BLaER1 treated with 17β-estradiol and CSF1 and Interleukin-3, amounts not matched to agents 10 nM and 100 nM (cell line): ENCODE data around the gene C2CD2.

Source experiments
- H3K27ac ChIP-seq, 11 experiments: shearing (Covaris generic); formaldehyde crosslinking; 2 replicates each; pipeline ENCODE4 v1.8.1; 2022
- H3K27me3 ChIP-seq, 11 experiments: shearing (Covaris generic); formaldehyde crosslinking; 2 replicates each; pipeline ENCODE4 v1.8.1; 2022
- H3K36me3 ChIP-seq, 11 experiments: shearing (Covaris generic); formaldehyde crosslinking; 2 replicates each; pipeline ENCODE4 v1.8.1; 2022
- H3K4me1 ChIP-seq, 10 experiments: shearing (Covaris generic); formaldehyde crosslinking; 2 replicates each; pipeline ENCODE4 v1.8.1; 2022
- H3K4me2 ChIP-seq, 11 experiments: shearing (Covaris generic); formaldehyde crosslinking; 2 replicates each; pipeline ENCODE4 v1.8.1; 2022
- H3K4me3 ChIP-seq, 10 experiments: shearing (Covaris generic); formaldehyde crosslinking; 2 replicates each; pipeline ENCODE4 v1.8.1; 2022
- H3K9ac ChIP-seq, 11 experiments: shearing (Covaris generic); formaldehyde crosslinking; 2 replicates each; pipeline ENCODE4 v1.8.1; 2022
- H3K9me3 ChIP-seq, 11 experiments: shearing (Covaris generic); formaldehyde crosslinking; replicated peaks in 1 of 11; 2 replicates each; pipeline ENCODE4 v1.8.1; 2022
- H4K20me1 ChIP-seq, 11 experiments: shearing (Covaris generic); formaldehyde crosslinking; 2 replicates each; pipeline ENCODE4 v1.8.1; 2022
- Cebpa-rat ChIP-seq, 11 experiments: shearing (Covaris generic); IDR thresholded peaks; 2 replicates each; pipeline ENCODE4 v1.8.1; 2022

The C2CD2 gene

DNA sequence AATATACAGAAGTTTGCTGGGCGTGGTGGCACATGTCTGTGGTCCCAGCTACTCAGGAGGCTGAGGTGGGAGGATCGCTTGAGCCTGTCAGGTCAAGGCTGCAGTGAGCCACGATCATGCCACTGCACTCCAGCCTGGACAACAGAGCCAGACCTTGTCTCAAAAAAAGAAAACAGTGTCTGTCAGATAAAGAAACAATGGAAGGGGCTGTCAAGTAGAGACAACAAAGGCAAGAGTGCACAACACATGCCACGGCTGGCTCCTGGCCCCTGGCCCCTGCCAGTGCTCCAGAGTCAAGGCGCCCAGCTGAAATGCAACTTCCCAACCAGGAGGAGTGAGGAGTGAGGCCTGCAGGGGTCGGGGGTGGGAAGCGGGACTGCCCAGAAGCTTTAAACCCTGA is 107.3 kb downstream of the C2CD2 start:
- Histone ChIP-seq H3K4me2 (no peak overlapping the region; a peak in 1 of 22 replicates), H4K20me1 (peaks cover 0 to 26% (median 0%) of the 10 kb centered on the region in 11 experiments; a peak in 2 of 22 replicates), H3K9me3 (peaks cover 0 to 6% (median under 1%) of the 10 kb centered on the region in 11 experiments; a peak in 13 of 22 replicates), H3K36me3 (peaks cover 0 to 44% (median 16%) of the 10 kb centered on the region in 11 experiments; a peak in 15 of 22 replicates), H3K4me3 (no peak overlapping the region), H3K4me1 (peaks cover 6 to 64% (median 35%) of the 10 kb centered on the region in 10 experiments; a peak in 19 of 20 replicates), H3K27ac (no peak overlapping the region), H3K27me3 (no peaks in the 10 kb centered on the region), H3K9ac (no peak overlapping the region)
- TF ChIP-seq Cebpa-rat (IDR thresholded peaks at IDR 0.05): no peak

DNA sequence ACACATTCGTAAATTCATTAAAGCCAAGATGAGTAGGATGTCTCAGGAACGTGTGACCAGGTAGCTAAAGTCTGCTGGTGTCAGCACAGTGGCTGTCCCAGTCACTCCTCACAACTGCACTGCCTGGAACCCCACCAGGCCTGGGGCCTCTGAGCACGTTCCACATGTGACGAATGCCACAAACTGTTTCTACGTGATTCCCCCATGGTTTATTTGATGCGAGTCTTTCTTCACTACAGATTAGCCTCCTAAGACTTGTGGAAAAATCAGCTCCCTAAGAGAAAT is 107.8 kb downstream of the C2CD2 start:
- Histone ChIP-seq H3K27ac (peak overlapping the region in 1 of 11 experiments; percentile 36; a peak in 1 of 22 replicates), H3K4me1 (peaks cover 6 to 59% (median 30%) of the 10 kb centered on the region in 10 experiments; a peak in 19 of 20 replicates), H4K20me1 (peaks cover 0 to 21% (median 0%) of the 10 kb centered on the region in 11 experiments; a peak in 2 of 22 replicates), H3K36me3 (peaks cover 3 to 44% (median 20%) of the 10 kb centered on the region in 11 experiments; a peak in 20 of 22 replicates), H3K4me2 (peak overlapping the region in 1 of 11 experiments; percentile 34; a peak in 2 of 22 replicates), H3K9me3 (peaks cover 4 to 12% (median 6%) of the 10 kb centered on the region in 11 experiments), H3K4me3 (no peak overlapping the region), H3K9ac (peak overlapping the region in 1 of 11 experiments; percentile 37; a peak in 1 of 22 replicates), H3K27me3 (no peaks in the 10 kb centered on the region)
- TF ChIP-seq Cebpa-rat (IDR thresholded peaks at IDR 0.05): no peak

DNA sequence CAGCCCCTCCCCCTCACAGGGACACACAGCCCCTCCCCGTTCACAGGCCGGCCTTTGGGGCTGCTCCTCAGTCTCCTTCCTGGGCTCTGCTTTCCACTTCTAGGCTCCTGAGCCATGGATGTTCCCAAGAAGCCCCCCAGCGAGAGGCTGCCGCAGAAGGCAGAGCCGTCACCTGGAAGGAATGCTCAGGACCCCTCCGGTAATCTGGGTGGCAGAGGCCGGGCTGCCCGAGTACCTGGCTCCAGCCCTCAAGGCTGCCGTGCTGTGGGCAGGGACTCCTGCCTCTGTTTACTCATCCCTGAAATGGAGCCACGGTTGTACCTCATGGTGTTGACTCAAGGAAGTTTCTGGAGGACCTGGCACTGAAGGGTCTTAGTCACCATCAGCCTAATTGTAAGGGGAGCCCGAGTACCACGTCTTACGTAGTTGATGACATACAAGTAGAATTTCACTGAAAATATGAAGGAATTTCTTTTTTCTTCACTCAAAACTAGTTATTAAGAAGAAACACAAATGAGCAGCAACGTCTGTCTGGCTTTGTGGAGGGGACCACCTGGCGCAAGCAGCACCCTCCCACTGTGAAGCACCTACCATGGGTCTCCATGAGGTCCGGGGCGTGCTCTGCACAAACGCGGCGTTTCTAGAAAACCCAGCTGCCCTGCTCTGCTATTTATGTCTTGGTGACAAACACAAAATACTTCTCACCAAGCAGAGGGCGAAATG is 108.3 kb downstream of the C2CD2 start:
- H3K4me2 ChIP-seq: peak overlapping the region in 5 of 11 experiments; percentile 25 to 34 (median 26); a peak in 6 of 22 replicates
- H3K27ac ChIP-seq: peak overlapping the region in 1 of 11 experiments; percentile 36; a peak in 1 of 22 replicates
- no peak overlapping the region for H3K4me3 ChIP-seq
- H4K20me1 ChIP-seq: peaks cover 0 to 20% (median 0%) of the 10 kb centered on the region in 11 experiments; a peak in 2 of 22 replicates
- peak overlapping the region in 1 of 11 experiments; percentile 37; a peak in 1 of 22 replicates for H3K9ac ChIP-seq
- TF ChIP-seq Cebpa-rat (IDR thresholded peaks at IDR 0.05): no peak
- H3K4me1 ChIP-seq: peaks cover 6 to 54% (median 28%) of the 10 kb centered on the region in 10 experiments; a peak in 19 of 20 replicates
- H3K9me3 ChIP-seq: peaks cover 9 to 17% (median 11%) of the 10 kb centered on the region in 11 experiments
- H3K27me3 ChIP-seq: no peaks in the 10 kb centered on the region
- peaks cover 8 to 45% (median 26%) of the 10 kb centered on the region in 11 experiments; a peak in 19 of 22 replicates for H3K36me3 ChIP-seq

DNA sequence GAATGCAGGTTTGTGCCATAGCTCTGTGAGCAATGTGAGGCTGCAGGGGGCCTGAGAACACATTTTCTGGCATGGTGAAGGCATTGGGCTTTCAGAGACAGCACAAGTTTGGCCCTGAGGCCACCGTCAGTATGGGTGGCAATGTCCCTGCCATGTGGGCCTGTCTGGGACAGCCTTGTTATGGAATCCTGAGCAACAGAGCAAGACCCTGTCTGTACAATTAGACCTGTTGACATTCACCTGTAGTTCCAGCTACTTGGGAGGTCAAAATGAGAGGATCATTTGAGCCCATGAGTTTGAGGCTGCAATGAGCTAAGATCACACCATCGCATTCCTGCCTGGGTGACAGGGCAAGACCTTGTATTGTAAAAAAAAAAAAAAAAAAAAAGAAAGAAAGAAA is 110.2 kb downstream of the C2CD2 start:
- peaks cover 0 to 26% (median 0%) of the 10 kb centered on the region in 11 experiments; a peak in 2 of 22 replicates for H4K20me1 ChIP-seq
- peaks cover 7 to 60% (median 36%) of the 10 kb centered on the region in 10 experiments for H3K4me1 ChIP-seq
- H3K4me2 ChIP-seq: peak overlapping the region in 9 of 11 experiments; percentile 40 to 77 (median 61); a peak in 17 of 22 replicates
- no peaks in the 10 kb centered on the region for H3K27me3 ChIP-seq
- no peak for TF ChIP-seq Cebpa-rat (IDR thresholded peaks at IDR 0.05)
- H3K9me3 ChIP-seq: peaks cover 12 to 20% (median 15%) of the 10 kb centered on the region in 11 experiments
- H3K27ac ChIP-seq: peak overlapping the region in 5 of 11 experiments; percentile 2 to 61 (median 20); a peak in 3 of 22 replicates
- H3K36me3 ChIP-seq: peaks cover 9 to 47% (median 26%) of the 10 kb centered on the region in 11 experiments; a peak in 19 of 22 replicates
- H3K4me3 ChIP-seq: no peak overlapping the region
- 0 out of 22 replicates have a peak overlapping the region, but pooled peaks of 1 of the 11 experiments have one; percentile 21 for H3K9ac ChIP-seq

DNA sequence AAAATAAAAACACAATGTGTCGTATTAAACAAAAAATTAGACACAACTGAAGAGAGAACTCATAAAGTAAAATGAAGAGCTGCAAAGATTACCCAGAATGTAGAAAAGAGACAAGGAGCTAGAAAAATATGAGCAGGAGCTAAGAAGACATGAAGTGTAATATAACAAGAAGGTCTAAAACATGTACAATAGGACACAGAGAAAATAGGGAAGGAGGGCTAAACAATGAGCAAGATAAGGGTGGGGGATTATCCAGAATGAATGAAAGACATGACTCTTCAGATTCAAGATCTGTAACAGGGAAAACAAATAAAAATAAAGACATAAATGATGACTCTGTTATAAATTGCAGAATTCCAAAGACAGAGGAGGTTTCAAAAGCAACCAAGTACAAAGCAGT is 112.9 kb downstream of the C2CD2 start:
- H4K20me1 ChIP-seq: peaks cover 0 to 11% (median 0%) of the 10 kb centered on the region in 11 experiments; a peak in 3 of 22 replicates
- H3K9me3 ChIP-seq: peaks cover 12 to 20% (median 15%) of the 10 kb centered on the region in 11 experiments
- H3K9ac ChIP-seq: no peak overlapping the region
- no peak overlapping the region for H3K27ac ChIP-seq
- H3K4me3 ChIP-seq: no peak overlapping the region
- no peak overlapping the region for H3K4me2 ChIP-seq
- peaks cover 8 to 63% (median 49%) of the 10 kb centered on the region in 10 experiments for H3K4me1 ChIP-seq
- H3K36me3 ChIP-seq: peaks cover 17 to 47% (median 34%) of the 10 kb centered on the region in 11 experiments
- no peak for TF ChIP-seq Cebpa-rat (IDR thresholded peaks at IDR 0.05)
- H3K27me3 ChIP-seq: no peaks in the 10 kb centered on the region

DNA sequence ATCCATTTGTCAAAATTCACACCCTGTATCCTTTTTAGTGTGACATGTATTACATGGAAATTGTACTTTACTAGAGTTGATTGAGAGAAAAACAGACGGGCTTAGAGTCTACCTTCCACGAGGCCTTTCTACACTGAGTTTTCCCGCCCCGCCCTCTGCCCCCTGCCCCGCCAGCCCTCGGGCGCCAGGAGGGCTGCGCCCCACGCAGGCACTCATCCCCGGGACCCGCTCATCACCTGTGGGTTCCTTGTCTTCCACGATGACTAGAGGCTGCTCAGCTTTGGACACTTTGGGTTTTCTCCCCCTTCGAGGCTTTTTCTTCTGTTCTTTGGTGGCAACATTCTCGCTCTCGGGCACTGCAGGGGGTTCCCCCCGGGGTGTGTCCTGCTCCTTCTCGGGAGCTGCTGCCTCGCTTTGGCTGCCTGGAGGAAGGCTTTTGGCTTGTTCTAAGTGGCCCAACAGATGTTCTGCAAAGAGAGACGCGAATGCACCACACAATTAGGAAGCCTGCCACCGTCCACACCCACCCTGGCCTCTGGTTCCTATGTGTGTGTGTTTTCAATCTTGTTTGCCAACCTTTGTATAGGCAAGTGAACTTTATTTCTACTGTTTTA is 114.3 kb downstream of the C2CD2 start:
- H4K20me1 ChIP-seq: peaks cover 0 to 8% (median 0%) of the 10 kb centered on the region in 11 experiments; a peak in 3 of 22 replicates
- no peak overlapping the region for H3K4me3 ChIP-seq
- peaks cover 24 to 57% (median 46%) of the 10 kb centered on the region in 11 experiments for H3K36me3 ChIP-seq
- peak overlapping the region in 6 of 11 experiments; percentile 23 to 91 (median 76); a peak in 9 of 22 replicates for H3K4me2 ChIP-seq
- TF ChIP-seq Cebpa-rat (IDR thresholded peaks at IDR 0.05): no peak
- peaks cover 8 to 65% (median 47%) of the 10 kb centered on the region in 10 experiments for H3K4me1 ChIP-seq
- H3K9ac ChIP-seq: no peak overlapping the region
- no peaks in the 10 kb centered on the region for H3K27me3 ChIP-seq
- H3K27ac ChIP-seq: no peak overlapping the region
- peaks cover 12 to 20% (median 15%) of the 10 kb centered on the region in 11 experiments for H3K9me3 ChIP-seq

DNA sequence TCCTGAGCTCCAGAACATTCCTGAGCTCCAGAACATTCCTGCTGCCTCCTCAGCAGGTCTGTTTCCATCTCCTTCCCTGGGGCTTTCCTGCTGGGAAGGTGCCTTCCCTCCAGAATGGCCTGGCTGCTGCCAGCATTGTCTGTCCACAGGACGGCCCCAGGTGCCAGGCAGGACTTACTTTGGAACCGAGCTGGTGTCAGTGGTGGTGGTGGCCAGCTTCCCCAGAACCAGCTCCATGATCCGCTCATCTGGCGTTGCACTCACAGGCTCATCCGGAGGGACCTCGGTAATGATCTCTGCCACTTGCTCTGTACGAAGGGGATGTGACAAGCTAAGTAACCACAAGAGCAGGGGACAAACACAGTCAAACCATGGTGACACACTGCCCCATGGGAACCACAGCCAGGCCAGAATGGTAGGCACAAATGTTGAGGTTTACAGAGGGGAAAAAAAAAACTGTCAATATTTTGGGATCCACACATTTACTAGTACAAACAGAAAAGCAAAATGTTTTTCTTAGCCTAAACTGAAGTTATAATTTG is 116.0 kb downstream of the C2CD2 start:
- Histone ChIP-seq H3K27ac (peak overlapping the region in 1 of 11 experiments; percentile 14; a peak in 1 of 22 replicates), H3K9ac (peak overlapping the region in 2 of 11 experiments; percentile 11 to 38; a peak in 1 of 22 replicates), H3K27me3 (no peaks in the 10 kb centered on the region), H3K36me3 (peaks cover 32 to 73% (median 60%) of the 10 kb centered on the region in 11 experiments), H4K20me1 (peaks cover 0 to 10% (median 0%) of the 10 kb centered on the region in 11 experiments; a peak in 3 of 22 replicates), H3K4me1 (peaks cover 0 to 68% (median 46%) of the 10 kb centered on the region in 10 experiments; a peak in 17 of 20 replicates), H3K4me2 (peak overlapping the region in 9 of 11 experiments; percentile 37 to 91 (median 77); a peak in 18 of 22 replicates), H3K4me3 (no peak overlapping the region; a peak in 1 of 20 replicates), H3K9me3 (peaks cover 12 to 20% (median 15%) of the 10 kb centered on the region in 11 experiments)
- TF ChIP-seq Cebpa-rat (IDR thresholded peaks at IDR 0.05): no peak
